BJ (cell line): Measurements from ENCODE around the gene CRX. TPM values are rescaled to one million over a fixed set of nuclear protein-coding genes. Genes with fewer than 3 reads are reported as not detected.

ENCODE experiments used
- CTCF ChIA-PET: fragments of 350-600 bp; formaldehyde crosslinking; extraction: SDS; loops from one replicate; lab custom pipeline; 2021; ENCODE audit warnings: antibody characterized with exemption, inconsistent platforms; lab: Yijun Ruan, JAX
- POLR2A ChIA-PET: fragments of 300-600 bp; sonication (Branson Sonifier 250); formaldehyde crosslinking; extraction: SDS; loops from one replicate; lab custom pipeline; 2021; ENCODE audit warnings: antibody characterized with exemption; lab: Charles Lee
- DNase-seq: peaks from one replicate; pipeline ENCODE4 v3.0.0-alpha.2; 2011; ENCODE audit warnings: low read depth
- H3K27me3 ChIP-seq: 2 replicates; pipeline ENCODE4 v1.6.0; 2011; ENCODE audit warnings: low read length; ENCODE audit not compliant: control insufficient read depth, insufficient read depth
- H3K36me3 ChIP-seq: 2 replicates; pipeline ENCODE4 v1.5.1; 2011; ENCODE audit warnings: low read length; ENCODE audit not compliant: control insufficient read depth, insufficient read depth
- H3K4me3 ChIP-seq: 2 replicates; pipeline ENCODE4 v1.5.1; 2011; ENCODE audit warnings: low read depth, mild to moderate bottlenecking, control low read depth, low read length
- CTCF ChIP-seq: IDR thresholded peaks from 2 replicates; pipeline ENCODE4 v1.5.1; 2011; ENCODE audit warnings: low read depth, mild to moderate bottlenecking, control low read depth, inconsistent platforms, low read length, moderate library complexity; ENCODE audit not compliant: insufficient read depth
- polyA plus RNA-seq: library from polyadenylated mRNA; depleted of rRNA; stranded (reverse); fragments of >200 nt; gene quantifications from 2 replicates; pipeline ENCODE4 v1.2.3, GENCODE V29; 2011

CRX gene
- polyA plus RNA-seq, 1 experiment: not detected

- no peak for DNase-seq
- Histone ChIP-seq H3K27me3 (no peaks in the 10 kb centered on the region), H3K4me3 (no peak overlapping the region), H3K36me3 (peaks cover 3% of the 10 kb centered on the region)
- peak; percentile 98 for TF ChIP-seq CTCF
- POLR2A ChIA-PET: no interaction called here
- CTCF ChIA-PET: interaction anchor here (0.7 to 5.7 kb wide), 19 partner anchors 8 to 358 kb away, joined by 3 to 45 read pairs (median 5); partner anchors contain the start of genes EHD2 and SELENOW
These were observed 31.3 kb upstream of the CRX start for GRCh38 chr19:47790398-47790814.

- CTCF ChIA-PET: interaction anchor here (1.0 to 2.6 kb wide), 3 partner anchors 27 to 356 kb away, joined by 3 to 18 read pairs (median 4); partner anchors contain the start of gene EHD2
These were observed 29.1 kb upstream of the CRX start for GRCh38 chr19:47792616-47793015.

GRCh38 chr19:47794526-47794925 lies 27.2 kb upstream of the CRX start:
- ChIA-PET CTCF (interaction anchor here (0.6 to 2.3 kb wide), 2 partner anchors 73 to 81 kb away, joined by 3 to 5 read pairs; partner anchors contain the start of gene EHD2), POLR2A (no interaction called here)
- Histone ChIP-seq H3K4me3 (no peak overlapping the region), H3K27me3 (peaks cover 1% of the 10 kb centered on the region), H3K36me3 (no peaks in the 10 kb centered on the region)
- DNase-seq: no peak
- TF ChIP-seq CTCF: no peak

More at GRCh38 chr19:47792616-47793015, 29.1 kb upstream of the CRX start:
- peaks cover 1% of the 10 kb centered on the region for H3K36me3 ChIP-seq
- TF ChIP-seq CTCF: no peak
- POLR2A ChIA-PET: no interaction called here
- H3K27me3 ChIP-seq: no peaks in the 10 kb centered on the region
- H3K4me3 ChIP-seq: no peak overlapping the region
- no peak for DNase-seq

GRCh38 chr19:47796785-47797184 lies 25.0 kb upstream of the CRX start:
- TF ChIP-seq CTCF: no peak
- CTCF ChIA-PET: interaction anchor here (0.6 to 2.3 kb wide), 5 partner anchors 9 to 83 kb away, joined by 3 to 5 read pairs (median 3); partner anchors contain the start of gene EHD2
- H3K4me3 ChIP-seq: no peak overlapping the region
- no peak for DNase-seq
- POLR2A ChIA-PET: no interaction called here
- H3K27me3 ChIP-seq: peaks cover 1% of the 10 kb centered on the region
- no peaks in the 10 kb centered on the region for H3K36me3 ChIP-seq

- no peaks in the 10 kb centered on the region for H3K36me3 ChIP-seq
- ChIA-PET POLR2A (no interaction called here), CTCF (interaction anchor here (0.6 to 3.8 kb wide), 2 partner anchors 9 to 46 kb away, joined by 3 to 12 read pairs; no protein-coding TSS in a partner anchor)
- TF ChIP-seq CTCF: no peak
- H3K27me3 ChIP-seq: peaks cover 1% of the 10 kb centered on the region
- no peak overlapping the region for H3K4me3 ChIP-seq
- DNase-seq: no peak
These were observed 23.5 kb upstream of the CRX start for GRCh38 chr19:47797996-47798903.
